Lung (tissue), 12 donors: Measurements from ENCODE around the gene RAD52. TPM values are rescaled to one million over a fixed set of nuclear protein-coding genes. Genes with fewer than 3 reads are reported as not detected.

Experiments
- ATAC-seq: fragments of 200-7000 bp; cut with Tn5 transposase; one replicate; pipeline ENCODE4 v1.9.1; 2020; ENCODE audit warnings: moderate number of reproducible peaks; ENCODE audit not compliant: insufficient read depth, low FRiP score
- DNase-seq, 3 donors: peaks; one replicate each; pipeline ENCODE4 v3.0.0-alpha.2; 2013 to 2017
- H3K27ac ChIP-seq, 2 donors: one replicate each; pipeline ENCODE4 v1.5.1; 2013; ENCODE audit warnings: mild to moderate bottlenecking in 2 of 2, moderate library complexity in 2 of 2, control low read depth in 1 of 2, inconsistent platforms in 1 of 2, low read depth in 1 of 2, low read length in 1 of 2
- H3K27me3 ChIP-seq, 3 donors: one replicate each; pipeline ENCODE4 v1.5.1; 2013; ENCODE audit warnings: low read length in 2 of 3; ENCODE audit not compliant: control insufficient read depth in 3 of 3, insufficient read depth in 3 of 3
- H3K36me3 ChIP-seq, 4 donors: one replicate each; pipeline ENCODE4 v1.5.1; 2013; ENCODE audit warnings: low read length in 4 of 4, mild to moderate bottlenecking in 1 of 4, moderate library complexity in 1 of 4; ENCODE audit not compliant: control insufficient read depth in 4 of 4, insufficient read depth in 4 of 4
- H3K4me1 ChIP-seq, 5 donors: one replicate each; pipeline ENCODE4 v1.5.1; 2013; ENCODE audit warnings: low read length in 5 of 5, mild to moderate bottlenecking in 2 of 5, moderate library complexity in 1 of 5; ENCODE audit not compliant: control insufficient read depth in 5 of 5, insufficient read depth in 5 of 5
- H3K4me3 ChIP-seq: one replicate; pipeline ENCODE4 v1.5.1; 2013; ENCODE audit warnings: mild to moderate bottlenecking, control low read depth, moderate library complexity
- H3K9ac ChIP-seq, 2 donors: one replicate each; pipeline ENCODE4 v1.5.1; 2013; ENCODE audit warnings: low read length in 2 of 2, control low read depth in 1 of 2; ENCODE audit not compliant: insufficient read depth in 1 of 2
- H3K9me3 ChIP-seq, 4 donors: one replicate each; pipeline ENCODE4 v1.5.1; 2013; ENCODE audit warnings: low read length in 3 of 4, mild to moderate bottlenecking in 1 of 4, moderate library complexity in 1 of 4; ENCODE audit not compliant: control insufficient read depth in 4 of 4, insufficient read depth in 3 of 4
- WGBS, 2 donors: extraction: QIAGEN DNeasy Blood & Tissue Kit; methylation state at CpG; one replicate each; pipeline ENCODE4 v1.1.7; 2013; 5-methylcytosine and 5-hydroxymethylcytosine counted together
- polyA plus RNA-seq, 2 donors: library from polyadenylated mRNA; stranded (reverse); fragments of 200-250 nt; gene quantifications; one replicate each; pipeline ENCODE4 v1.2.1, GENCODE V29; 2013
- total RNA-seq, 2 donors: library from RNA; depleted of rRNA in 1 of 2; stranded (reverse); fragments of >200 nt in 1 of 2; gene quantifications; one replicate each; pipeline ENCODE4 v1.2.1, GENCODE V29; 2014 to 2021
- TF ChIP-seq, protein P1 (sequence below): IDR thresholded peaks from 2 replicates; pipeline ENCODE4 v1.5.1; 2012; ENCODE audit warnings: mild to moderate bottlenecking; ENCODE audit errors: control extremely low read depth, extremely low read depth
- donor health status: control.
- donor health status: control.
- donor health status: Bipolar disorder and iron deficiency.
- donor health status: healthy.
- donor health status: DM: yes; HTN: yes; CAD: no.

The RAD52 gene
- total and polyA plus RNA-seq, 4 donors: 4.3 to 36.8 (median 8.0) TPM

DNA sequence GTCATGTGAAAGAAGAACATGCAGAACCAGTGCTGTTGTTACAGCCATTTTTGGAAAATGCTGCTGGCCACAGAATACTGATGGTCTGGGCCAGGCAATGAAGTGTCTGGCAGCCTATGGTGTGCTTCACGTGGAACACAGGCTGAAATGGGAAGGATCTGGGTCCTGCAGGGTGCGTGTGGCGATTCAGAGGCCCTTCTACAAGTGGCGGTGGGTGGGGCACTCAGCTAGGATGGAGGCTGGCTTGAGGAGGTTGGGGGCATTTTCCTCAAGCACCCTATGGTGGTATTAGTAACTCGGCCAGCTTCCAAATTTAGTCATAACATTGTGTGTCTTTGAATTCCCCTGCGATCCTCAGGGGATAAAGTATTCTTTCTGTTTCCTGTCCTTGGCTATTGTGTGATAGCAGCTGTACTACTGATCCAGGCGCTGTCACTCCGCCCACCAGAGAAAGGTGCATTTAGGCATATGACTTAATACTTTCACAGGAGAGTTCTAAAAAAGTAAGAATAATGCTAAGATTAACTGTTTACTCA, 9.2 kb upstream of the RAD52 start:
- H3K36me3 ChIP-seq: no peaks in the 10 kb centered on the region
- H3K27ac ChIP-seq: no peak overlapping the region
- H3K4me1 ChIP-seq: peaks cover 0 to 3% (median 0%) of the 10 kb centered on the region in 5 donors
- ATAC-seq (no peak), DNase-seq (no peak)
- no peaks in the 10 kb centered on the region for H3K9me3 ChIP-seq
- no peaks in the 10 kb centered on the region for H3K27me3 ChIP-seq
- TF ChIP-seq, protein P1, sequence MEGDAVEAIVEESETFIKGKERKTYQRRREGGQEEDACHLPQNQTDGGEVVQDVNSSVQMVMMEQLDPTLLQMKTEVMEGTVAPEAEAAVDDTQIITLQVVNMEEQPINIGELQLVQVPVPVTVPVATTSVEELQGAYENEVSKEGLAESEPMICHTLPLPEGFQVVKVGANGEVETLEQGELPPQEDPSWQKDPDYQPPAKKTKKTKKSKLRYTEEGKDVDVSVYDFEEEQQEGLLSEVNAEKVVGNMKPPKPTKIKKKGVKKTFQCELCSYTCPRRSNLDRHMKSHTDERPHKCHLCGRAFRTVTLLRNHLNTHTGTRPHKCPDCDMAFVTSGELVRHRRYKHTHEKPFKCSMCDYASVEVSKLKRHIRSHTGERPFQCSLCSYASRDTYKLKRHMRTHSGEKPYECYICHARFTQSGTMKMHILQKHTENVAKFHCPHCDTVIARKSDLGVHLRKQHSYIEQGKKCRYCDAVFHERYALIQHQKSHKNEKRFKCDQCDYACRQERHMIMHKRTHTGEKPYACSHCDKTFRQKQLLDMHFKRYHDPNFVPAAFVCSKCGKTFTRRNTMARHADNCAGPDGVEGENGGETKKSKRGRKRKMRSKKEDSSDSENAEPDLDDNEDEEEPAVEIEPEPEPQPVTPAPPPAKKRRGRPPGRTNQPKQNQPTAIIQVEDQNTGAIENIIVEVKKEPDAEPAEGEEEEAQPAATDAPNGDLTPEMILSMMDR: no peak
- 53 to 71% methylated on average over 7 to 8 of the region's 8 CpGs for WGBS, 2 donors
- H3K9ac ChIP-seq: no peak overlapping the region
- H3K4me3 ChIP-seq: no peak overlapping the region

DNA sequence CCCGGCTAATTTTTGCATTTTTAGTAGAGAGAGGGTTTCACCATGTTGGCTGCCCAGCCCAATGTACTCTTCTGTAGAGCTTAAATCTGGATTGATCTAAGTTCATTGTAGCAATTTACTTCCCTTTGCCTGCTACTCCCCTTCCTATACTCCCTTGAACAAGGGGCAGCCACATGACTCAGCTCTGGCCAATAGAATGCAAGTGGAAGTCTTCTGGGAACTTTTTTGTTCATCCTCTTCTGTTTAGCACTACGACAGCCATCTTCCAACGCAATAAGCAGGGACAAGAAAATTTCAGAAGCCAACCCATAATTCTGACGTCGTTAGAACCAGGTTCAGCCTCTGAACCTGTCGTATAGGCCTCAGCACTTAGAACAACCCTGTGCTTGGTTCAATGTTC, 6.4 kb upstream of the RAD52 start:
- peaks cover 0 to 3% (median 0%) of the 10 kb centered on the region in 5 donors for H3K4me1 ChIP-seq
- TF ChIP-seq, protein P1: no peak
- no peak overlapping the region for H3K4me3 ChIP-seq
- DNase-seq (no peak), ATAC-seq (no peak)
- no peaks in the 10 kb centered on the region for H3K27me3 ChIP-seq
- 95 to 97% methylated on average over 6 of the region's 6 CpGs for WGBS, 2 donors
- no peaks in the 10 kb centered on the region for H3K9me3 ChIP-seq
- no peaks in the 10 kb centered on the region for H3K36me3 ChIP-seq
- no peak overlapping the region for H3K9ac ChIP-seq
- no peak overlapping the region for H3K27ac ChIP-seq

DNA sequence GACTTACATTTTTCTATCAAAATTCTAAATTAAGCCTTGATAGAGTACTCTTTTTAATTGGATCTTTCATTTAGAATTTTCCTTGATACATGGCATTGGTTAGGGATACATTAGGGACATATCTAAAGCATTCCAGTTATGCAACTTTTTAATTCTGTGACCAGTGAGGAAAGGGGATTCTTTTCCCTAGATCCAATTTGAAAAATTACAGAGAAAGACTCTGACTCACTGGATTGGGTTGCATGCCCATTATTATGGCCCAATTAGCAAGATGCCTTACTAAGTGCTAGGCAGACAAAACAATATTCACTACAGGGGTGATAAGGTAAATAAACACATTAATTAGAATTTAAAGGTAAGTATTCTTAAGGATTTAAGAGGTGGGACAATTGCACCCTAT, 5.2 kb upstream of the RAD52 start:
- no peaks in the 10 kb centered on the region for H3K27me3 ChIP-seq
- TF ChIP-seq, protein P1: no peak
- H3K36me3 ChIP-seq: no peaks in the 10 kb centered on the region
- peaks cover 0 to 3% (median 0%) of the 10 kb centered on the region in 5 donors for H3K4me1 ChIP-seq
- H3K9me3 ChIP-seq: no peaks in the 10 kb centered on the region
- DNase-seq (no peak), ATAC-seq (no peak)
- H3K9ac ChIP-seq: no peak overlapping the region
- no peak overlapping the region for H3K27ac ChIP-seq
- H3K4me3 ChIP-seq: no peak overlapping the region

DNA sequence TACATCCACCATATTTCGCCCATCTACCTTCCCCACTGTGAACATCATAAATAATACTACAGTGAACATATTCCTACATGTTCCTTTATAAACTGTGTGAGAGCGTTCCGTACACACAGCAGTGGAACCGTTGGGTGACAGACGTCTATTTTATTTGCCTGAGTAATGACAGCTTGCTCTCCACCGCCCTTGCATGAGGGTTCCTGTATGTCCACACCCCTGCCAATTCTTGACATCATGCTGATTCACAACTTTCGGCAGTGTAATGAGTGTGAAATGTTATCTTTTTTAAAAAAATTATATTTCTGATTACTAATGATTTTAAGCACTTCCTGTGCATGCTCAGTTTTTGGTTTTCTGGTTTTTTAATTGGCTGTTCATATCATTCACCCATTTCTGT, 4.3 kb upstream of the RAD52 start:
- Histone ChIP-seq H3K9ac (no peak overlapping the region), H3K27me3 (no peaks in the 10 kb centered on the region), H3K36me3 (no peaks in the 10 kb centered on the region), H3K27ac (no peak overlapping the region), H3K9me3 (no peaks in the 10 kb centered on the region), H3K4me1 (peaks cover 0 to 3% (median 0%) of the 10 kb centered on the region in 5 donors), H3K4me3 (no peak overlapping the region)
- DNase-seq (no peak), ATAC-seq (no peak)
- TF ChIP-seq, protein P1: no peak
- 72 to 74% methylated on average over 7 of the region's 7 CpGs for WGBS, 2 donors
